Prostate gland (tissue), 2 donors: ENCODE data around the gene HEPACAM.

Source experiments
- CTCF ChIP-seq, 4 experiments: fragments of 200-600 bp in 2 of 4; fragments of 450-650 bp in 2 of 4; sonication (generic) in 2 of 4; IDR thresholded peaks; 1 replicate in 3 of 4; 2 replicates in 1 of 4; pipeline ENCODE4 v1.5.1; 2016 to 2019; ENCODE audit warnings: antibody characterized with exemption in 4 of 4, mild to moderate bottlenecking in 2 of 4, moderate library complexity in 2 of 4
- POLR2A ChIP-seq: fragments of 450-650 bp; IDR thresholded peaks from one replicate; pipeline ENCODE4 v1.6.1; 2016; ENCODE audit warnings: antibody characterized with exemption, mild to moderate bottlenecking
- POLR2AphosphoS5 ChIP-seq: sonication (generic); formaldehyde crosslinking; IDR thresholded peaks from one replicate; pipeline ENCODE4 v1.6.1; 2017; ENCODE audit warnings: antibody characterized with exemption

GRCh38 chr11:124896821-124897391, 38.9 kb downstream of the HEPACAM start:
- TF ChIP-seq POLR2AphosphoS5 (no peak), CTCF (IDR thresholded peaks at IDR 0.05) (no peak), POLR2A (no peak)
